DND-41 (cell line): ENCODE measurements around the gene S100A12.

Source experiments
- CTCF ChIP-seq: IDR thresholded peaks from 2 replicates; pipeline ENCODE4 v1.5.1; 2012; ENCODE audit warnings: borderline replicate concordance, low read length, moderate library complexity, mild to moderate bottlenecking; ENCODE audit not compliant: poor library complexity, severe bottlenecking; ENCODE audit errors: extremely low read depth
- EZH2 ChIP-seq: IDR thresholded peaks from 3 replicates; pipeline ENCODE4 v1.6.1; 2012; ENCODE audit warnings: borderline replicate concordance, low read depth, mild to moderate bottlenecking, moderate library complexity, low read length, inconsistent platforms; ENCODE audit not compliant: severe bottlenecking

- TF ChIP-seq EZH2 = no peak
- no peak for TF ChIP-seq CTCF
Observed at GRCh38 chr1:153348511-153349362, 26.7 kb downstream of the S100A12 start, which contains the start of gene PGLYRP4.
